ENCODE measurements around the gene TENM4.

Gene TENM4

DNA sequence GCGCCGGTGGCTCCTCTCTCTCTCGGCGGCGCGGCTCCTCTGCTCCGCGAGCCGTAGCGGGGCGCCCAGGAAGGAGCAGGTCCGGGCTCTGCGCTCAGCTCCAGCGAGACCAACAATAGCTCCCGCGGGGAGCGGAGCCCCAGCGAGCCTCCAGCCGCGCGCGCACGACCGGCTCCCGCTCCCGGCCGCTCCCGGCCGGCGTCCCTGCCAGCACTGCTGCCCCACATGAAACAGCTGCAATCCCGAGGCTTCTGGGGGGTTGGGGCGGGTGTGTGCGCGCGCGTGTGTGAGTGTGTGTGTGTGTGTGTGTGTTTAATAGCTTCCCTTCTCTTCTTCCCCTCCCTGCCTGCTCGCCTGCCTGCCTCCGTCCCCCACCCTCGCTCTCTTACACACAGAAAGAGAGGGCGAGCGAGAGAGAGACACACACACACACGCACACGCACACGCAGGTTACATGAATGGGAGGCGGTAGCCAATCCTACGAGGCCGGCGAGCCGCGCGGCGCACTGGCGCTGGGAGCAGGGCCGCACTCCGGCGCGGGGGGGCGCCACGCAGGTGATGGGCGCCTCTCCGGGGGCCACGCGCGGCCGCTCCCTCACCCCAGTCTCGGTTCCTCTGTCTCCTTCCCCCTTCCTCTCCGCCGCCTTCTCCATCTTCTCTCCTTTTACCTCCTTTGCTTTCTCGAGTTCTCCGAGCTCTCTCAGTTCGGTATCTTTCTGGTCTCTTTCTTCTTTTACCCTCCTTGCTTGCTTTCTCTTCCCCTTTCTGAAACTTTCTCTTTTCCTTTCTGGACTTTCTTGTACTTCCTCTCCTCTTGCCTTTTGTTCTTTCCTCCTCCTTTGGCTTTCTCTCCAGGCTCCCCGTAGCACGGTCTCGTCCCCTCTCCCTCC lies at the start of gene TENM4:
TSS of gene TENM4 (minus strand) at position 460 of the 890 bp plus-strand sequence. CDS start 371,086 bp downstream, outside the sequence.
- DNase-seq: no peak

DNA sequence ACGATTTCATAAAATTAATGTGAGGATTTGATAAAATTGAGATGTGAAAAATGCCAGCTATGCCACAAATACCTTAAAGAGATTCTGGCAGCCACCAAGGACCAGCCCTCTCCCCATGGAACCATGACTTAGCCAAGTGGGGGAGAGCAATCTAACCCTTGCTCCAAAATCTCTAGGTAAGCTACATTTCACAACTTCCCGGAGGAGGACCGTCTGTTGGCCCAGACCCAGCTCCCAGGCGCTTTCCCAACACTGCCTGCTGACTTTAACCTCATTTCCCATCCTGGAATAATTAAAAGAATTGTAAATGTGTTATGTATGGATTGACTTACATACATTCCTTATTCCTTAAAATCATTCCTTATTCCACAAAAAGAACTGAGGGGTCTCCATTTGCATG lies 47.5 kb upstream of the TENM4 start:
- no peak for DNase-seq

DNA sequence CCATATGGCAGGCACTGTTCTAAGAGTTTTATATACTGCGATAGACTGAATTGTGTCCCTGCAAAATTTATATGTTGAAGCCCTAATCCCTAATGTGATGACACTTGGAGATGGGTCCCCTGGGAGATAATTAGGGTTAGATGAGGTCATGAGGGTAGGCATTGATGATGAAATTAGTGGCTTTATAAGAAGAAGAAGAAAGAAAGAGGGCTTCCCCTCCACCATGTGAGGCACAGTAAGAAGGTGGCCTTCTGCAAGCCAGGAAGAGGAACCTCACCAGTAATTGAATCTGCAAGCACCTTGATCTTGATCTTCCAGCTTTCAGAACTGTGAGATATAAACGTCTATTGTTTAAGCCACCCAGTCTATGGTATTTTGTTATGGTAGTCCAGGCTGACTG lies 46.6 kb upstream of the TENM4 start:
- DNase-seq: no peak

DNA sequence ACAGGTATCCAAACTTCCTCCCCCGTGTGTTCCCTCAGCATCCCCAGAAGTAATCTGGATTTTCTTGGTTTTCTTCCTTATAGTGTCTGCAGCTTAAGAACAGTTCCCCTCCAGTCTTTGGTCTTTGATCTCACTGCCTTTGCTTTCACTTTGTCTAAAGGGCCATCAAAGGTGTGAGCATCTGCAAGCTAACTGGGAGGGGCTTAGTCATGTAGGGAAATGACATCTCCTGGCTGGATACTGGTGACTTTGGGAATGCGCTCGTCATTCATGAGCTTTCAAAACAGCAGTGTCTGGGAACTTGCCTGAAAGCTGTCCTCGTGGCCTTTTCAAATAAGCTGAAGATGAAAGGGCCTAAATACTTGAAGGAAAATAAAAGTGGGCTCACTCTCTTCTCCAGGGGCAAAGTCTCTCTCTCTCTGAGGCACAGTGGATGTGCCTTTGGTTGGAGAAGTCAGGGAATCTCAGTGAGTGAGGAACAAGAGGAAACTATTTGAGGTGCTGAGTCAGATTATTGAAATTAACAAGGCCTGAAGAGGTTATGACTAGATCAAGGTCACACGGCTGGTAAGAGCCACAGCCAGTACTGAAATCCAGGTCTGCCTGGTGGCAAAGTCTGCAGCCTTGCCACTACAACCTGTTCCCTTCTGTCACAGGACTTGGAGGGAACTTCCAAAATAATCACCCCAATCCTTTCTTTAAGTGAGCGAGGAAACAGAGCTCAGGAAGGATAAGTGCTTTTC lies 45.6 kb upstream of the TENM4 start:
- no peak for DNase-seq

DNA sequence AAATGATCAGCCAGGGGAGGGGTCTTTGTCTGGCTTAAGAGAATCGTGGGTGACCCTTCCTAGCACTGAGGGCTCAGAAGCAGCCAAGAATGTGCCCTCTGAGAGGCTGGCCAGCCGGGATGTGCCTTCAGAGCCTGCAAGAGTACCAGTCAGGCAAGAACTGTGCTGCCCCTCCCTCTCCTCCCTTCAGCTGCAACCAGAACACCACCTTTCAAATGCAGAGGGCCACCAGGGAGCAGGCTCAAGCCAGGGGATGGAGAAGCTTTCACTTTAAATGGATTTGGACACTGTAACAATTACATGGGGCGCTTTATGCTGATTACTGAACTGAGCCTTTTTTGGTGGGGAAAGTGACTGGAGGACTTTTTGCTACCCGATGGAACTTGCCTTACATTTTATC lies 44.9 kb upstream of the TENM4 start:
- no peak for DNase-seq

DNA sequence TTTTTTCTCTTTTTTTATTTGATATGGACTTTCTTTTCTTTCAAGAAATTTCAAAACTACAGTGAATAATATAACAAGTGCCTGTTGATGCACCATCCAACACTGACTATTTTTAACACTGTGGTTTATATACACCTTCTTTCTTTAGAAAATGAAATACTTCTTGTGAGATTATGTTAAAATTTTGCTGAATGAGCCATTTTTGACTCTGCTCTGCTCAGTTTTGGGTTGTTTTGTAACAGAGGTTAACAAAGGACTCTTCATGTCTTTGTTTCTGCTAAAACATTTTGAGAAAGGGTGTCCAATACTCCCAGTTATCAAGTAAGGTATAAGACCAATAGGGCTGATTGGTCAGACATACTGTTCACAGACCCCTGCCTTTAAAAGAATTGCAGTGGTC lies 44.0 kb upstream of the TENM4 start:
- DNase-seq: no peak

DNA sequence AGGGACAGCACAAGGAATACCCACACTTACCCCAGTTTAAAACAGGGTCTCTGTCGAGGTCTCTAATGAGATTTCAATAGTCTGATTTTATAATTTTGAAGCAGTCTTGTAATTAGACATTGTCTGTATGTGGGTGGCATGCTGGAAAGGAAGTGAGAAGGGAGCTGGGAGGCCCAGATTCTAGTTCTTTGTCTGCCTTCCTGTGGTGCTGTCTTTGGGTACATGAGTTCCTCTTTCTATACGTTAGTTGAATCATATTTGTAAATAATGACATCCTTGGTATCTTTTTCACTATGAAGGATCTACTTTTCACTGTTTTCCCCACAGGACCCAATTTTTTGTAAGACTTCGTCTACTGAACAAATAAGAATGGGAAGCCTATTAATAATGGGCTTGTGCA lies 42.0 kb upstream of the TENM4 start:
- DNase-seq: no peak

DNA sequence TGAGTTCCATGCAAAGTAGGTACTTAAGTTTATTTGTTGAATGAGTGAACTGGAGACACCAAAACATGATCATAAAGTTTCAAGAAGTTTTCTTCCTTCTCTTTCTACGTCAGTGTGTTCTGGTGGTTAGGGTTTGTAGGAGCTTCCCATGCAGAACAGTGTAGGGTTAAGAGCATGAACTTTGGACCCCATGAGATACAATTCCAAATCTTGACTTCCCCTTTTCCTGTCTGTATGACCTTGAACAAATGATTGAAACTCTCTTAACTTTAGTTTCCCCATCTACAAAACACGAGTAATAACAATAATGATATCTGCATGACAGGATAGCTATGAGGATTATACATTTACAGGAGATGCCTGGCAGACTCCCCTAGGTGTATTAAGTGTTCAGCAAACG lies 41.0 kb upstream of the TENM4 start:
- DNase-seq: no peak

DNA sequence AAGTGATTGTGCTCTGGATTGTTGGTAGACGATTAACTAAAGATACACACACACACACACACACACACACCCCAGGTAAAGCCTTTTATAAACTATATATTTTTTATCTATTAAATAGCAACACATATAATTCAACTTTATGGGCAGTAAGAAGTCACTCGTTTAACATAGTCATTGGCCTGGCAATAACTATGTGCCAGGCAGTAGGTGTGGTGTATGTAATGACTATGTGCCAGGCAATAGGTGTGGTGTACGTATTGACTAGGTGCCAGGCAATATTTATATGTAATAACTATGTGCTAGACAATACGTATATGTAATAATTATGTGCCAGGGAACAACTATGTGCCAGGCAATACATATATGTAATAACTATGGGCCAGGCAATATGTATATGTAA lies 40.0 kb upstream of the TENM4 start:
- DNase-seq: no peak

DNA sequence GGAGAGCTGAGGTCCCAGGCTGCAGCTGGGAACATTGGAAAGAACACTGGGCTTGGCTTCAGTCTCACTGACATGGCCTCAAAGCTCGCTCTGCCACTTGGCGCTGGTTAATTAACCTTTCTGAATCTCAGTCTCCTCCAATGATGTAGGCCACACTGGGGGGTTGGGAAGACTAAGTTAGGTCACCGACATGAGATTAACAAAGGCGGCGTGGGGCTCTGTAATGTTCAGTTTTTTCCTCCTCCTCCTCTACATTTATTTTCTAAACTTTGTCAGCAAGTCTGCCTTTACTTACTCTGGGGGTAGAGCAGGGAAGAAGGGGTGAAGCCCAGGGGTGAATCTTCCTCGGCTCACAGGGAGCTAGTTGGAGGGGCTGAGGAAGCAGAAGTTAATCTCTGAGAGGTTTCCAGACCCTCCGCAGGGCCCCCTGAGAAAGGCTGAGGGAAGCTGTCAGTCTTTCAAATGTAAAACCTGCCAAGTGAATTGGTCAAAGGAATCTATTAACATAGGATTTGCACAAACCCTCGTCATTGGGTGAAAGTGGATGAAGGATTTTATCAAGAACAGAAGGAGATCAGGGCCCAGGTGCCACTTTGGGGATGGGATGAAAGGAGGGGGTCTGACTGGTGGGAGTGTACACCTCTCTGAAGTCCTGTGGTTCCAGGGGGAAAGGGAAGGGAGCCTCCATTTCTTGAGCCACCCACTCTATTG lies 32.1 kb upstream of the TENM4 start:
- DNase-seq: no peak

DNA sequence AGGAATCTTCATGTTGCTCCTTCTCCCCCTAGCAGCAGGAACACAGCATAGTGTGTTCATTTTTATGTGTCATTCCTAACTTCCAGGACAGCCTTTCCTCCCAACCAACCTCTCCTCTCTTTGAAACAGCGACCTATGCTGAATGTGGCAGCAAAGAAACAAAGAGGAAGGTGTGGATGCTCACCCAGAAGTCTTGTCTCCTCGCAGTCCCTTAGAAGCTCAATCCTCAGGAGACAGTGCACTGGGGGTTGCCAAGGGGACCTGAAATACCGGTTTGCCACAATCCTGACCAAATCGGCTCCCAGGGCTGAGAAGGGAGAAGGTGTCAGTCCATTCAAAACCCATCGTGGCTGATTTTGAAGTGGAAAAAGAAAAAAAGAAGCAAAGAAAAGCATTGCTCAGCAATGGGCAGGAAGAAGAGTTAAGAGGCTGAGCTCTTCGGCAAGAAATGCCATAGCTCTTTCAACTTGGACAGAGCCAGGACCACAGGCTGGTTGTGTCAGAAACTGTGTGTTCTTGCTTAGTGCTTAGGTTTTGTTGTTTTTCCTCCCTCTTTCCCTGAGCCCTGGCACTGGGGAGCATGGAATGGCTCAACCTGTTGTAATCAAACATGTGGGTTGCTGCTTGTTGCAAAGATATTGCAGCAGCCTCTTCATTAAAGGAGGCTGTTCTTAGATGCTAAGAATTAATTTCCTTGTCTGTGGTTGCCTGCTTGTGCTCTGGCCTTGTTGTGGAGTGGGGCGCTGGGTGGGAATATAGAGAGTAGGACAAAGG lies 30.4 kb upstream of the TENM4 start:
- no peak for DNase-seq

DNA sequence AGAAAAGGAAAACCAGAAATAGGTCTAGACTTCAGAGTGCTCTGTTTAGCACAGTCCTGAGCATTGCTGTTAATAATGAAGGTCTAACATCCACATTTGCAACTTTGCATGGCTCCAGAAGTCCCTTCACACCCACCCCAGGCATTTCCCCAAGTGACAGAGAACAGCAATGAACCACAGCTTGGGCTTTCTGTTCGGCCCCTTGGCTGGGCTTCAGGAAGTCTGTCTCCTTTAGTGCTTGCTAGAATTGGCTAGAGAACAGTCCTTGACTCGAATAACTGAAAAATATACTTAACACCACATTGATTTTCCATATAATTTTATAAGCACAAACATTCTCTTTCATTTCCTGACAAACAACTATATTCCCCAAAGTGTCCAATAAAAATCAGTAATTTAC lies 29.3 kb upstream of the TENM4 start:
- DNase-seq: no peak

DNA sequence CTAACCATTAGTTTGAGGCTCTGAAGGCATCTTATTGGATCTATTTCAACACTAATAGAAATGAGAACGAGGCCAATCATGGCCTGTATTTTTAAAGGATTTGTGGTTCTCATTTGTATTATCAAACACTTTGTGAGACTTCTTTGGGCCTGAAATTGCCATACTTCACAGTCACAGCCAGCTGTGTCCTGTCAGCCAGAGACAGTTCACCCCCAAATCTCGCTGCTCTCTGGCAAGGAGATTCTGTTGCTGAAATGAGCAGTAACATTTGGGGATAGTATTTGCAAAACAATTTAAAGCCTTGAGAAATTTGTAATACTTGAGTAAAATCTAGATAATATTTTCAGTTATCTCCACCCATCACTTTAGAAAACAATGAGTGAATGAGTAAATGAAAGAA lies 26.9 kb upstream of the TENM4 start:
- DNase-seq: no peak

DNA sequence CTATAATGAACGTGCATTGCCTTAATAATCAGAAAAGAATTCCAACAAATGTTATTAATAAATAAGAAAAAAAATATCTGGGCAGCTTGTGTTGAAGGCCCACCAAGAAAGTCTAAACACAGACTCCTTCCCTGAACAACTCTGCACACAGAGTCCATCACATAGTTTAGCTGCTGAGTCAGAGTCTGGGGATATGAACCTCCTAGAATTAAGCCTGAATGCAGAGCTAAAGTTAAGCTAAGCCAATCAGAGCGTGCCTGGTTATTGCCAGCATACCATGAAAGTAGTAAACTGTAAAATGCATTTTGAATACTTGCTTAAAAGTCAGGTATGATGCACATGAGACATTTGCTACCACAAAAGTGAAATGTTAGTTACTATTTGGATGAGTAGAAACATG lies 25.6 kb upstream of the TENM4 start:
- no peak for DNase-seq

DNA sequence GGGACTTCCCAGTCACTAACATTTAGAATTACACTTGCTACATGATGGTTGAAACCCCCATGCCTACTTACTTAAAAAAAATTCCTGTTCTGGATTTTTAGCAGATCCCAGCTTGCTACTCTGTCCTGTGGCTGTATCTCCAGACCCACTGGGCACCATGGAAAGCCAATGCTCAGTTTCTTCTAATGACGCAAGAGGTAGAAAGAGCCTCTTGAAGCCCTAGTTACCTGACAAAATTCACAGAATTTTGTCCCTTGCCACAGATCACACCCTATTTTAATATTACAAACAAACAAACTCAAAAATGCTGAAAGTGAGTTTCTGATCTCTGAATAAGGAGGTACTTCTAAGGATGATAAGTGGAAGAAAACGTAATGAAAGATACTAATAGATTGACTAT lies 24.3 kb upstream of the TENM4 start:
- DNase-seq: no peak

DNA sequence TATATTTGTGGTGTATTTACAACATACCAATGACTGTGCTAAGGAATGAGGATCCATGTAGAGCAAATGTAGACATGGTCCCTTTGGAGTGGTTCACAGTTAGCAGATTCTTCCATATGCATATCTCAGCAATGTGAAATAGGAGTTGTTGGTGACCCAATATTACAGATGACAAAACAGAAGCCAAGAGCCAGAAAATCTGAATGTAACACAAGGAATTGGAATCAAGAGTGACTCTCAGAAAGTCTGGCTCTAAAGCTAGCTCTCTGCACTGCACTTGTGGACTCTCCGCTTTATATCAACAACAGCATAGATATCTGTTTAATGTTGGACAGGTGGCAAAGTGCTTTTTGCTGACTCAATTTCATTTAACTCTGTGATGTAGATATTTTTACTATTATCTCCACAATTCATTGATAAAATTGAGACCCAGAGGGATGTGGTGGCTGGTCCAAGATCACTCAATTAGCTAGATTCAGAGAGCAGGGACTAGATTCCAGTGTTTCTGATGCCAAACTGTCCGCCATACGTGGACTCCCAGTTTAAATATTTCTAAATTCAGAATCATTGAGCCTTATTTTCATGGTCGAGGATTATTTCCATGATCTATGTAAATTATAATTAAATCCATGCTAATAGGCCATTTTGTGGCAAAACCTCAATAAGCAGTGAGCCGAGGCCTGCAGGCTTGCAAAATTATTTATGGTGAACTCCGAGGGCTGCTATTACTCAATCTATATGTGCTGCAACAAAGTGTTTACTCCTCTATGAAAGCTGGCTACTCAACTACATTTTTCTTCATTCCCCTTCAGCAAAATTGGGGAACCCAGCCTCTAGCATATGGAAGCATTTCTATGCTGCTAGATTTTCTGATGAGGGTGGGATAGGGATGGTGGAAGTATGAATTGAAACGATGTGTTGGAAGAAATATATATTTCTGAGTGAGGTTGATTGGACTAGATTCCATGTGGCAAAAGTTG lies 21.1 kb upstream of the TENM4 start:
- no peak for DNase-seq

DNA sequence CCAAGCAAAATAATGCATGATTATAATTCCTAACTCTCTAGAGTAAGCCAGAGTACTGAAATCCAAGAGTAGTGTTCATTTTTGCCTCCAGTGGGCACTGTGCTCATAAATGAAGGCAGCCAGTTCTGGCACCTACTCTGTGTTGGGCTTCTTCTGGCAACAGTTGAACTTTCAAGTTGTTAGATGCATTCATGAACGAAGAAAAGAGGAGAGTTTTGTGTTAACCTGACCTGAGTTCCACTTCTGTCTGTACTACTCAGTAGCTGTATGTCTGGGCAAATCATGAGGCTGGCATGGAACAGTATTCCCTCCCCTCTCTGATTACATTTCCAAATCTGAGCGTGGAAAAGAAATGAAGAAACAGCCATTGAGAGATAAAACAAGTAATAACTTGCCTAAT lies 20.3 kb upstream of the TENM4 start:
- no peak for DNase-seq

DNA sequence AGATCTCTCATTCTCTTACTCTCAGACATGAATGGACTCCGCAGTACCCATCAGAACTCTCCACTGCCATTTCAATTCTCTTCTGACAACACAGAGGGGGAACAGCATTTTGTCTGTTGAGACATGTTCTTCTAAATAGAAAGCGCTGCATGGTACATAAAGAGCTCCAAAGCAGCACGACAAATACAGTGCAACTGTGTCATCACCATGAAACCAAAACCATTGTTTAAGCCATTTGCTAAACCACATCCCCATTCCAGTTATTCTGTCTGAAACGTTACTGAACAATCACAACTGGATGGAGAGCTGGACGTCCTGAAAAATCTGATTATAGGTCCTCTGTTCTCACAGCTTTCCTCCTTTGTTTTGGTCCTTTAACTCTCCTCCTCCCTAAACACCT lies 17.9 kb upstream of the TENM4 start:
- no peak for DNase-seq

DNA sequence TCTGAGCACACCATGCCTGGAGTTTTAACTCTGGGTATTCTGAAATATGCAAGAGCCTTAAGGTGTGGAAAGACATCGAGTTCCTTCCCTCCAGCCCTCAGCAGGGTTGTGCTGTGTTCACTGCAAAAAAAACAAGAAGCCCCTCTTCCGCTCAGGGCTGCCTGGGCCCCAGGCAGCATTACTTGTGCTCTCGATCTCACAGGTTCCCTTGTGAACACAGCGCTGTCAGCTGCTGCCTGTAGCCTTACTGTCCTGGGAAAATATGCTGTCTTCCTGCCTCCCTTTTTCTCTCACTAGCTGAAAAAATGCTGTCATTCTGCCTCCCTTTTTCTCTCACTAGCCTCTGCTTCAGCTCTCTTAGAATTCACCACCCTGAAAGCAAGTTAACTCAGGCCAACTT lies 15.7 kb upstream of the TENM4 start:
- no peak for DNase-seq

DNA sequence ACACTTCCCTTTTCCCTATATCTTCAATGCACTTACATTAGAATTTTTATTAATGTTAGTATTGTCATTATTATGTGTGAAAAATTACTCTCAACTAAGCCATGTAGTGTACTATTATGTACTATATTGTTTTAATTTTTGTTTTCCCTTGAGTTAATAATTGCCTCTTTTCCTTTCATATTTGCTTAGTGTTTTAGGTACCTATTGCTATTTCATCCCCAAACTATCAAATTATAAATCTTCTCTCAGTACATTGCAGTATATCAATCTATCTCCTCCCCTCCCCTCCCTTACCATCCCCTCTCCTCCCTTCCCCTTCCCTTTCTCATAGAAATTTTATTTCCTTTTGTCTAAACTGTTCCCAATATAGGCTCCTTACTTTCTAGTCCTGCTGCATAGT lies 12.8 kb upstream of the TENM4 start:
- DNase-seq: no peak

DNA sequence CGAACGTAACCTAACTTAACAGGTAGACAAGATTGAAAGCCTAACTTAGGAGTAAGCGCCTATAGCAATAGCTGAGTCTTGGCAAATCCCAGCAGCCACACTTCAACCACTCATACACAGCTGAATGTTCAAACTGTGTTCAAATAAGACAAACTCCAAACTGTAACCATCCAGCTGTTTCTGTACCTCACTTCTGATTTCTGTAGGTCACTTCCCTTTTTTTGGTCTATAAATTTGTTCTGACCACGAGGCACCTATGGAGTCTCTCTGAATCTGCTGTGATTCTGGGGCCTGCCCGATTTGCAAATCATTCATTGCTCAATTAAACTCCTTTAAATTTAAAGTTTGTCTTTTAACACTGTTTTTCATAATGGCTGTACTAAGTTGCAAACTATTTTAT lies 8.2 kb upstream of the TENM4 start:
- DNase-seq: no peak

Measured in CD4-positive, alpha-beta T cell treated with Interleukin-6 for 4 hours (primary cell).